ENCODE measurements around the gene ALDH3A2. TPM values are rescaled to one million over a fixed set of nuclear protein-coding genes. Genes with fewer than 3 reads are reported as not detected.
"Not testable (repeated sequence)": the region's sequence is repeated elsewhere in the genome, so short reads cannot be mapped to it uniquely, and the experiment has no call there.

The ALDH3A2 gene
- total RNA-seq, 4 donors from 2014 or later: 92.1 to 143 (median 111) TPM

GRCh38 chr17:19677736-19678379, 29.3 kb downstream of the ALDH3A2 start:
- ATAC-seq (ENCODE audit: low FRiP score) (no peak), DNase-seq (ENCODE audit: low spot score) (no peak)
- TF ChIP-seq, protein P1, sequence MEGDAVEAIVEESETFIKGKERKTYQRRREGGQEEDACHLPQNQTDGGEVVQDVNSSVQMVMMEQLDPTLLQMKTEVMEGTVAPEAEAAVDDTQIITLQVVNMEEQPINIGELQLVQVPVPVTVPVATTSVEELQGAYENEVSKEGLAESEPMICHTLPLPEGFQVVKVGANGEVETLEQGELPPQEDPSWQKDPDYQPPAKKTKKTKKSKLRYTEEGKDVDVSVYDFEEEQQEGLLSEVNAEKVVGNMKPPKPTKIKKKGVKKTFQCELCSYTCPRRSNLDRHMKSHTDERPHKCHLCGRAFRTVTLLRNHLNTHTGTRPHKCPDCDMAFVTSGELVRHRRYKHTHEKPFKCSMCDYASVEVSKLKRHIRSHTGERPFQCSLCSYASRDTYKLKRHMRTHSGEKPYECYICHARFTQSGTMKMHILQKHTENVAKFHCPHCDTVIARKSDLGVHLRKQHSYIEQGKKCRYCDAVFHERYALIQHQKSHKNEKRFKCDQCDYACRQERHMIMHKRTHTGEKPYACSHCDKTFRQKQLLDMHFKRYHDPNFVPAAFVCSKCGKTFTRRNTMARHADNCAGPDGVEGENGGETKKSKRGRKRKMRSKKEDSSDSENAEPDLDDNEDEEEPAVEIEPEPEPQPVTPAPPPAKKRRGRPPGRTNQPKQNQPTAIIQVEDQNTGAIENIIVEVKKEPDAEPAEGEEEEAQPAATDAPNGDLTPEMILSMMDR (IDR thresholded peaks at IDR 0.05): no peak

GRCh38 chr17:19678581-19679453, 30.3 kb downstream of the ALDH3A2 start:
- no peak for DNase-seq (ENCODE audit: low spot score)
- TF ChIP-seq, protein P1 (IDR thresholded peaks at IDR 0.05): no peak
- ATAC-seq (ENCODE audit: low FRiP score): no peak

- no peak for DNase-seq (ENCODE audit: low spot score)
- TF ChIP-seq, protein P1 (IDR thresholded peaks at IDR 0.05): no peak
- no peak for ATAC-seq (ENCODE audit: low FRiP score)
Observed at GRCh38 chr17:19683117-19683516, 34.6 kb downstream of the ALDH3A2 start.

DNA sequence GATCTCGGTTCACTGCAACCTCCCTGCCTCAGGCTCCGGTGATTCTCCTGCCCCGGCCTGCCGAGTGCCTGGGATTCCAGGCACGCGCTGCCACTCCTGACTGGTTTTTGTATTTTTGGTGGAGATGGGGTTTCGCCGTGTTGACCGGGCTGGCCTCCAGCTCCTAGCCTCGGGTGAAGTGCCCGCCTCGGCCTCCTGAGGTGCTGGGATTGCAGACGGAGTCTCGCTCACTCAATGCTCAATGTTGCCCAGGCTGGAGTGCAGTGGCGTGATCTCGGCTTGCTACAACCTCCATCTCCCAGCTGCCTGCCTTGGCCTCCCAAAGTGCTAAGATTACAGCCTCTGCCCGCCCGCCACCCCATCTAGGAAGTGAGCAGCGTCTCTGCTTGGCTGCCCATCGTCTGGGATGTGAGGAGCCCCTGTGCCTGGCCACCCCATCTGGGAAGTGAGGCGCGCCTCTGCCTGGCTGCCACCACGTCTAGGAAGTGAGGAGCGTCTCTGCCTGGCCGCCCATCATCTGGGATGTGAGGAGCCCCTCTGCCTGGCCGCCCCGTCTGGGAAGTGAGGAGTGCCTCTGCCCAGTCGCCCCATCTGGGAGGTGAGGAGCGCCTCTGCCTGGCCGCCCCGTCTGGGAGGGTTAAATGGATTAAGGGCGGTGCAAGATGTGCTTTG, 36.5 kb downstream of the ALDH3A2 start:
- DNase-seq (ENCODE audit: low spot score); ATAC-seq (ENCODE audit: low FRiP score): not testable (repeated sequence)

- DNase-seq (ENCODE audit: low spot score) (no peak), ATAC-seq (ENCODE audit: low FRiP score) (no peak)
- TF ChIP-seq, protein P1 (IDR thresholded peaks at IDR 0.05): no peak
Observed at GRCh38 chr17:19686400-19687090, 38.0 kb downstream of the ALDH3A2 start.

- TF ChIP-seq, protein P1 (IDR thresholded peaks at IDR 0.05): no peak
- ATAC-seq (ENCODE audit: low FRiP score): no peak
- DNase-seq (ENCODE audit: low spot score): no peak
Observed at GRCh38 chr17:19702217-19702641, 53.7 kb downstream of the ALDH3A2 start.
